IPS-20b (cell line): ENCODE results near the gene CD70.
"Not testable (repeated sequence)": the region's sequence is repeated elsewhere in the genome, so short reads cannot be mapped to it uniquely, and the experiment has no call there.

Experiments
- H3K27ac ChIP-seq: one replicate; pipeline ENCODE4 v1.5.1; 2013; ENCODE audit warnings: low read length
- H3K27me3 ChIP-seq: 2 replicates; pipeline ENCODE4 v1.6.1; 2013; ENCODE audit warnings: mild to moderate bottlenecking, low read length, inconsistent platforms; ENCODE audit not compliant: insufficient read depth
- H3K36me3 ChIP-seq: 2 replicates; pipeline ENCODE4 v1.6.1; 2013; ENCODE audit warnings: low read depth, mild to moderate bottlenecking, inconsistent platforms, low read length, moderate library complexity; ENCODE audit not compliant: insufficient read depth
- H3K4me1 ChIP-seq: 2 replicates; pipeline ENCODE4 v1.6.1; 2013; ENCODE audit warnings: mild to moderate bottlenecking, control low read depth, inconsistent platforms, low read length, moderate library complexity; ENCODE audit not compliant: insufficient read depth
- H3K4me3 ChIP-seq: 2 replicates; pipeline ENCODE4 v1.5.1; 2013; ENCODE audit warnings: mild to moderate bottlenecking, low read length, inconsistent platforms
- H3K9ac ChIP-seq: 2 replicates; pipeline ENCODE4 v1.6.1; 2013; ENCODE audit warnings: low read depth, mild to moderate bottlenecking, inconsistent platforms, low read length, moderate library complexity
- H3K9me3 ChIP-seq: 2 replicates; pipeline ENCODE4 v1.6.1; 2013; ENCODE audit warnings: mild to moderate bottlenecking, low read depth, low read length, inconsistent platforms; ENCODE audit not compliant: insufficient read depth

The CD70 gene

GRCh38 chr19:6579450-6580178 lies 11.3 kb downstream of the CD70 start:
- Histone ChIP-seq H3K9ac (no peak overlapping the region), H3K4me1 (peaks cover 11% of the 10 kb centered on the region), H3K27ac (no peak overlapping the region), H3K27me3 (no peaks in the 10 kb centered on the region), H3K4me3 (no peak overlapping the region), H3K36me3 (no peaks in the 10 kb centered on the region), H3K9me3 (peaks cover 10% of the 10 kb centered on the region)

- Histone ChIP-seq H3K4me1 (peaks cover 11% of the 10 kb centered on the region), H3K27me3 (no peaks in the 10 kb centered on the region), H3K27ac (no peak overlapping the region), H3K36me3 (no peaks in the 10 kb centered on the region), H3K9me3 (peaks cover 10% of the 10 kb centered on the region), H3K9ac (no peak overlapping the region; the same call in 1 of the 2 replicates), H3K4me3 (no peak overlapping the region)
Observed at GRCh38 chr19:6577476-6578125, 13.3 kb downstream of the CD70 start.

- peaks cover 11% of the 10 kb centered on the region for H3K4me1 ChIP-seq
- no peaks in the 10 kb centered on the region for H3K36me3 ChIP-seq
- H3K9me3 ChIP-seq, result peaks cover 10% of the 10 kb centered on the region
- H3K4me3 ChIP-seq, result no peak overlapping the region
- H3K27ac ChIP-seq, result no peak overlapping the region
- no peaks in the 10 kb centered on the region for H3K27me3 ChIP-seq
- H3K9ac ChIP-seq, result no peak overlapping the region; the same call in 1 of the 2 replicates
Observed at GRCh38 chr19:6576869-6577475, 14.0 kb downstream of the CD70 start.

GRCh38 chr19:6573350-6573749 lies 17.6 kb downstream of the CD70 start:
- Histone ChIP-seq H3K9me3 (peaks cover 5% of the 10 kb centered on the region), H3K4me3 (no peak overlapping the region)

GRCh38 chr19:6572217-6572616 lies 18.7 kb downstream of the CD70 start:
- Histone ChIP-seq H3K4me3 (no peak overlapping the region), H3K27ac (no peak overlapping the region), H3K9ac (no peak overlapping the region), H3K36me3 (no peaks in the 10 kb centered on the region), H3K9me3 (peaks cover 1% of the 10 kb centered on the region; the same call in 1 of the 2 replicates), H3K4me1 (peaks cover 6% of the 10 kb centered on the region; the same call in 1 of the 2 replicates), H3K27me3 (no peaks in the 10 kb centered on the region)

More at GRCh38 chr19:6573350-6573749, 17.6 kb downstream of the CD70 start:
- H3K9ac ChIP-seq, result no peak overlapping the region
- no peaks in the 10 kb centered on the region for H3K27me3 ChIP-seq
- H3K27ac ChIP-seq, result no peak overlapping the region
- H3K4me1 ChIP-seq, result peaks cover 11% of the 10 kb centered on the region
- no peaks in the 10 kb centered on the region for H3K36me3 ChIP-seq

GRCh38 chr19:6571167-6571566 lies 19.8 kb downstream of the CD70 start:
- Histone ChIP-seq H3K4me1 (peaks cover 6% of the 10 kb centered on the region; the same call in 1 of the 2 replicates), H3K9ac (no peak overlapping the region), H3K9me3 (peaks cover 3% of the 10 kb centered on the region; the same call in 1 of the 2 replicates), H3K27me3 (no peaks in the 10 kb centered on the region), H3K27ac (no peak overlapping the region), H3K36me3 (no peaks in the 10 kb centered on the region), H3K4me3 (no peak overlapping the region)

GRCh38 chr19:6570764-6571163 lies 20.2 kb downstream of the CD70 start:
- no peak overlapping the region for H3K27ac ChIP-seq
- no peak overlapping the region for H3K4me3 ChIP-seq
- no peak overlapping the region for H3K9ac ChIP-seq
- H3K9me3 ChIP-seq, result peaks cover 3% of the 10 kb centered on the region; the same call in 1 of the 2 replicates
- H3K4me1 ChIP-seq, result peaks cover 3% of the 10 kb centered on the region; the same call in 1 of the 2 replicates
- H3K27me3 ChIP-seq, result no peaks in the 10 kb centered on the region
- no peaks in the 10 kb centered on the region for H3K36me3 ChIP-seq

- Histone ChIP-seq H3K27me3 (no peaks in the 10 kb centered on the region), H3K4me1 (no peaks in the 10 kb centered on the region), H3K9me3 (peaks cover 12% of the 10 kb centered on the region), H3K36me3 (no peaks in the 10 kb centered on the region), H3K9ac (no peak overlapping the region), H3K27ac (no peak overlapping the region), H3K4me3 (no peak overlapping the region)
Observed at GRCh38 chr19:6568816-6569215, 22.1 kb downstream of the CD70 start.

- no peaks in the 10 kb centered on the region for H3K27me3 ChIP-seq
- no peak overlapping the region for H3K4me3 ChIP-seq
- peaks cover 15% of the 10 kb centered on the region for H3K9me3 ChIP-seq
- H3K9ac ChIP-seq, result no peak overlapping the region
- no peaks in the 10 kb centered on the region for H3K4me1 ChIP-seq
- H3K36me3 ChIP-seq, result no peaks in the 10 kb centered on the region
- no peak overlapping the region for H3K27ac ChIP-seq
Observed at GRCh38 chr19:6568010-6568526, 22.9 kb downstream of the CD70 start.

GRCh38 chr19:6566727-6567126 lies 24.2 kb downstream of the CD70 start:
- H3K4me1 ChIP-seq, H3K9ac ChIP-seq, H3K36me3 ChIP-seq, H3K27me3 ChIP-seq, H3K4me3 ChIP-seq, H3K27ac ChIP-seq: not testable (repeated sequence)
- H3K9me3 ChIP-seq, result peaks cover 15% of the 10 kb centered on the region

- no peak overlapping the region for H3K4me3 ChIP-seq
- peaks cover 15% of the 10 kb centered on the region for H3K9me3 ChIP-seq
- no peaks in the 10 kb centered on the region for H3K36me3 ChIP-seq
- H3K9ac ChIP-seq, result no peak overlapping the region
- H3K27me3 ChIP-seq, result no peaks in the 10 kb centered on the region
- no peaks in the 10 kb centered on the region for H3K4me1 ChIP-seq
- no peak overlapping the region for H3K27ac ChIP-seq
Observed at GRCh38 chr19:6564393-6564792, 26.6 kb downstream of the CD70 start.
